ENCODE measurements around the gene FLRT2.

DNA sequence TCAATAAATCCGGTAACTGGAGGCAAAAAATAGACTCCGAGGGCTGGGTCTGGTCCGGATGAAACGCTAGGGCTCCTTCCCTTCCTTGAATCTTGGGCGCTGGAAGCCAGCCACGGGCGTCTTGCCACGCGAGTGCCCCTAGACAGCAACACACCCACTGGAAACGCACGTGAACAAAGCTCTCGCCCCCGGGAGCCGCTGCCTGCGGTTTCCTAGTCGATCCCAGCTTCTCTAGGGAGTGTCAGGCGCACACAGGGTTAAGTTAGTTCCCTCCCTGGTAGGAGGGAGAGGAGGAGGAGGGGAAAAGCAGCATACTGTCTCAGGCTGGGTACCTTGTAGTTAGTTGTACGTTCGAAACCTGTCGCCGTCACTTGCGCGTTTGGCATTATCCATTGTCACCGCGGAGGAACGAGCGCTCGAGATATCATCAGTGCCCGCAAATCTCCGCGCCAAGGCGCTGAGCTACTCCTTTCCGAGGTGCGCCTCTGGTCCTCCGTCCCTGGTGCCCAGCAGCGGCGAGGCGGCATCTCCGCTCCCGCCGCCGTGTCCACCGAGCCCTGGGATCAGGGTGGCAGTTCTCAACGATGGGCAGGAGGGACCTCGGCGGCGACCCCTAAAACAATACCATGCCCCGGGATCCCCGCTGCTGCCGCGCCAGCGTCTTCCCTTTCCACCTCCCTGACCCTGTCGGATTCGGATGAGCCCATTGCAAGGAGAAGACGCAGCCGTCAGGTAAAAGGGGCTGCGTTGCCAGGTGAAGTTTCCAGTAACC is at the start of gene FLRT2:
- TF ChIP-seq, protein P1, sequence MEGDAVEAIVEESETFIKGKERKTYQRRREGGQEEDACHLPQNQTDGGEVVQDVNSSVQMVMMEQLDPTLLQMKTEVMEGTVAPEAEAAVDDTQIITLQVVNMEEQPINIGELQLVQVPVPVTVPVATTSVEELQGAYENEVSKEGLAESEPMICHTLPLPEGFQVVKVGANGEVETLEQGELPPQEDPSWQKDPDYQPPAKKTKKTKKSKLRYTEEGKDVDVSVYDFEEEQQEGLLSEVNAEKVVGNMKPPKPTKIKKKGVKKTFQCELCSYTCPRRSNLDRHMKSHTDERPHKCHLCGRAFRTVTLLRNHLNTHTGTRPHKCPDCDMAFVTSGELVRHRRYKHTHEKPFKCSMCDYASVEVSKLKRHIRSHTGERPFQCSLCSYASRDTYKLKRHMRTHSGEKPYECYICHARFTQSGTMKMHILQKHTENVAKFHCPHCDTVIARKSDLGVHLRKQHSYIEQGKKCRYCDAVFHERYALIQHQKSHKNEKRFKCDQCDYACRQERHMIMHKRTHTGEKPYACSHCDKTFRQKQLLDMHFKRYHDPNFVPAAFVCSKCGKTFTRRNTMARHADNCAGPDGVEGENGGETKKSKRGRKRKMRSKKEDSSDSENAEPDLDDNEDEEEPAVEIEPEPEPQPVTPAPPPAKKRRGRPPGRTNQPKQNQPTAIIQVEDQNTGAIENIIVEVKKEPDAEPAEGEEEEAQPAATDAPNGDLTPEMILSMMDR (conservative IDR thresholded peaks at IDR 0.05), result no peak
- TF ChIP-seq EZH2 (IDR thresholded peaks at IDR 0.05; ENCODE audit: low read depth), result no peak
